GM19351 (cell line): ENCODE data around the gene RHOV.

ENCODE experiments used
- ATAC-seq: cut with Tn5 transposase; IDR thresholded peaks from one replicate; pipeline ENCODE4 v1.9.1; 2021; ENCODE audit warnings: mild to moderate bottlenecking, moderate library complexity; ENCODE audit not compliant: unreplicated experiment

RHOV gene

GRCh38 chr15:40873694-40874561 is at the start of gene RHOV:
TSS of gene RHOV (minus strand) at chr15:40874234. CDS start at chr15:40874139, 95 bp downstream.
- peak; percentile 57 for ATAC-seq

GRCh38 chr15:40923551-40923950 is 49.5 kb upstream of the RHOV start:
- no peak for ATAC-seq

GRCh38 chr15:40922608-40923005 is 48.6 kb upstream of the RHOV start:
- ATAC-seq: no peak

- ATAC-seq: no peak
Measured at GRCh38 chr15:40921949-40922607, 48.0 kb upstream of the RHOV start.

GRCh38 chr15:40918799-40919392 is 44.9 kb upstream of the RHOV start:
- ATAC-seq: no peak

- ATAC-seq: no peak
Measured at GRCh38 chr15:40918146-40918798, 44.2 kb upstream of the RHOV start.

GRCh38 chr15:40917585-40917984 is 43.6 kb upstream of the RHOV start:
- no peak for ATAC-seq

- no peak for ATAC-seq
Measured at GRCh38 chr15:40915679-40916078, 41.6 kb upstream of the RHOV start.

GRCh38 chr15:40915116-40915661 is 41.2 kb upstream of the RHOV start:
- no peak for ATAC-seq

- no peak for ATAC-seq
Measured at GRCh38 chr15:40914486-40914885, 40.5 kb upstream of the RHOV start.

GRCh38 chr15:40914013-40914412 is 40.0 kb upstream of the RHOV start:
- no peak for ATAC-seq

GRCh38 chr15:40912478-40912877 is 38.4 kb upstream of the RHOV start:
- ATAC-seq: no peak

GRCh38 chr15:40911693-40912092 is 37.7 kb upstream of the RHOV start:
- no peak for ATAC-seq

GRCh38 chr15:40911141-40911540 is 37.1 kb upstream of the RHOV start:
- no peak for ATAC-seq

- ATAC-seq: no peak
Measured at GRCh38 chr15:40909662-40910630, 35.9 kb upstream of the RHOV start.

- no peak for ATAC-seq
Measured at GRCh38 chr15:40908095-40908494, 34.1 kb upstream of the RHOV start.

- ATAC-seq: no peak
Measured at GRCh38 chr15:40906991-40907802, 33.2 kb upstream of the RHOV start.

- peak; percentile 77 for ATAC-seq
Measured at GRCh38 chr15:40906091-40906990, 32.3 kb upstream of the RHOV start.
